ENCODE data around the gene TMEM59L. TPM values are rescaled to one million over a fixed set of nuclear protein-coding genes. Genes with fewer than 3 reads are reported as not detected.
A peak's percentile ranks its signal among the peaks of the same experiment; 100 is the strongest.

TMEM59L gene
- total and polyA plus RNA-seq, 9 of the 15 experiments (the other 6 are each of a cell fraction or from before 2014, with no cell fraction given) = 0.37 TPM; not detected in 8

GRCh38 chr19:18594096-18594823 is 18.4 kb upstream of the TMEM59L start (continued):
- no peak for TF ChIP-seq THRB (CRISPR knock-in tag; conservative IDR thresholded peaks at IDR 0.05)
- no peak for TF ChIP-seq PTBP1 (IDR thresholded peaks at IDR 0.05; ENCODE audit: low read depth, low read length)
- no peak for TF ChIP-seq HNRNPUL1 (IDR thresholded peaks at IDR 0.05; ENCODE audit: low read length)
- TF ChIP-seq CHD7 (IDR thresholded peaks at IDR 0.05; ENCODE audit: low read depth, low read length) = no peak
- no peak for TF ChIP-seq PTRF (tag; IDR thresholded peaks at IDR 0.05)
- no peak for TF ChIP-seq BRCA1 (IDR thresholded peaks at IDR 0.05)
- TF ChIP-seq BRCA1 (CRISPR knock-in tag; IDR thresholded peaks at IDR 0.05) = no peak
- 0 out of 2 replicates have a peak, but pooled peaks have one; percentile 7 for TF ChIP-seq ARID1B (IDR thresholded peaks at IDR 0.05)
- no peak for TF ChIP-seq ZNF445 (CRISPR knock-in tag; IDR thresholded peaks at IDR 0.05; ENCODE audit: low read depth)
- TF ChIP-seq PREB (CRISPR knock-in tag; IDR thresholded peaks at IDR 0.05) = no peak
- TF ChIP-seq ZKSCAN3 (CRISPR knock-in tag; IDR thresholded peaks at IDR 0.05) = no peak
- no peak for TF ChIP-seq MIER1 (IDR thresholded peaks at IDR 0.05; ENCODE audit: low read depth)
- TF ChIP-seq ZNF277 (CRISPR knock-in tag; IDR thresholded peaks at IDR 0.05; ENCODE audit: borderline replicate concordance) = no peak
